Measurements from ENCODE around the gene NGB.

DNA sequence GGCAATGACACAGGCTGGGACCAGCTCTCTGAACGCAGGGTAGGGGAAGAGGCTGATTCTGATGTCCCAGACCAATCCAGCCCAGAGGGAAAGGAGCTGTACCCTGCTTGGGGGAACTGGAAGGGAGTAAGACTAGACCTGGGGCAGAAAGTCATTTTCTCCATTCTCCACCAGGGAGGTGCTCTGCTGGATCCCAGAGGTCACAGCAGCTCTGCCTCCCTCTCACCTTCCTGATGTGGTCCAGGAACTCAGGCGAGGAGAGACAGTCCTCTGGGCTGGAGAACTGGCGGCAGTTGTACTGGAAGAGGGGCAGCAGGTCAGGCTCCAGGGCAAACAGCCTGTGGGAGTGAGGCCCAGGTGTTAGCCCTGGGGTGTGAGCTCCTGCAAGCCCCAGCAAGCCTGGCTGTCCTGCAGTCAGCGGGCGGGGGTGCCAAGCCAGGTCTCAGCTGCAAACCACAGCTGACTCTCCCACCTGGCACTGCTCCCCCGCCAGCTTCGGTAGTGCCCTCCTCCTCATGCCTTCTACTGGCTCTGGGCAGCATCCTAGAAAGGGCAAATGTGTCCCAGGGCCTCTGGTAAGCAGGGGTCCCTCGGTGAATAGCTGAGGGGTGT is 1.9 kb downstream of the NGB start:
- TF ChIP-seq, protein P1, sequence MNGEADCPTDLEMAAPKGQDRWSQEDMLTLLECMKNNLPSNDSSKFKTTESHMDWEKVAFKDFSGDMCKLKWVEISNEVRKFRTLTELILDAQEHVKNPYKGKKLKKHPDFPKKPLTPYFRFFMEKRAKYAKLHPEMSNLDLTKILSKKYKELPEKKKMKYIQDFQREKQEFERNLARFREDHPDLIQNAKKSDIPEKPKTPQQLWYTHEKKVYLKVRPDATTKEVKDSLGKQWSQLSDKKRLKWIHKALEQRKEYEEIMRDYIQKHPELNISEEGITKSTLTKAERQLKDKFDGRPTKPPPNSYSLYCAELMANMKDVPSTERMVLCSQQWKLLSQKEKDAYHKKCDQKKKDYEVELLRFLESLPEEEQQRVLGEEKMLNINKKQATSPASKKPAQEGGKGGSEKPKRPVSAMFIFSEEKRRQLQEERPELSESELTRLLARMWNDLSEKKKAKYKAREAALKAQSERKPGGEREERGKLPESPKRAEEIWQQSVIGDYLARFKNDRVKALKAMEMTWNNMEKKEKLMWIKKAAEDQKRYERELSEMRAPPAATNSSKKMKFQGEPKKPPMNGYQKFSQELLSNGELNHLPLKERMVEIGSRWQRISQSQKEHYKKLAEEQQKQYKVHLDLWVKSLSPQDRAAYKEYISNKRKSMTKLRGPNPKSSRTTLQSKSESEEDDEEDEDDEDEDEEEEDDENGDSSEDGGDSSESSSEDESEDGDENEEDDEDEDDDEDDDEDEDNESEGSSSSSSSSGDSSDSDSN (IDR thresholded peaks at IDR 0.05; ENCODE audit: borderline replicate concordance in 1 of 2, low read depth in 2 of 2, low read length in 2 of 2) = no peak
- TF ChIP-seq, protein P2, sequence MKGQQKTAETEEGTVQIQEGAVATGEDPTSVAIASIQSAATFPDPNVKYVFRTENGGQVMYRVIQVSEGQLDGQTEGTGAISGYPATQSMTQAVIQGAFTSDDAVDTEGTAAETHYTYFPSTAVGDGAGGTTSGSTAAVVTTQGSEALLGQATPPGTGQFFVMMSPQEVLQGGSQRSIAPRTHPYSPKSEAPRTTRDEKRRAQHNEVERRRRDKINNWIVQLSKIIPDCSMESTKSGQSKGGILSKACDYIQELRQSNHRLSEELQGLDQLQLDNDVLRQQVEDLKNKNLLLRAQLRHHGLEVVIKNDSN (CRISPR knock-in tag; IDR thresholded peaks at IDR 0.05) = no peak
- TF ChIP-seq, protein P3, sequence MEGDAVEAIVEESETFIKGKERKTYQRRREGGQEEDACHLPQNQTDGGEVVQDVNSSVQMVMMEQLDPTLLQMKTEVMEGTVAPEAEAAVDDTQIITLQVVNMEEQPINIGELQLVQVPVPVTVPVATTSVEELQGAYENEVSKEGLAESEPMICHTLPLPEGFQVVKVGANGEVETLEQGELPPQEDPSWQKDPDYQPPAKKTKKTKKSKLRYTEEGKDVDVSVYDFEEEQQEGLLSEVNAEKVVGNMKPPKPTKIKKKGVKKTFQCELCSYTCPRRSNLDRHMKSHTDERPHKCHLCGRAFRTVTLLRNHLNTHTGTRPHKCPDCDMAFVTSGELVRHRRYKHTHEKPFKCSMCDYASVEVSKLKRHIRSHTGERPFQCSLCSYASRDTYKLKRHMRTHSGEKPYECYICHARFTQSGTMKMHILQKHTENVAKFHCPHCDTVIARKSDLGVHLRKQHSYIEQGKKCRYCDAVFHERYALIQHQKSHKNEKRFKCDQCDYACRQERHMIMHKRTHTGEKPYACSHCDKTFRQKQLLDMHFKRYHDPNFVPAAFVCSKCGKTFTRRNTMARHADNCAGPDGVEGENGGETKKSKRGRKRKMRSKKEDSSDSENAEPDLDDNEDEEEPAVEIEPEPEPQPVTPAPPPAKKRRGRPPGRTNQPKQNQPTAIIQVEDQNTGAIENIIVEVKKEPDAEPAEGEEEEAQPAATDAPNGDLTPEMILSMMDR (IDR thresholded peaks at IDR 0.05 in 2 of 3, conservative IDR thresholded peaks at IDR 0.05 in 1 of 3; ENCODE audit: insufficient read depth in 2 of 3, low read depth in 1 of 3, low read length in 3 of 3) = no peak
- no peak for TF ChIP-seq TAF1 (IDR thresholded peaks at IDR 0.05; ENCODE audit: control insufficient read depth, extremely low read depth, insufficient read depth, low read length, severe bottlenecking)
- no peak for TF ChIP-seq KLF16 (IDR thresholded peaks at IDR 0.05)
- TF ChIP-seq RFX5 (IDR thresholded peaks at IDR 0.05; ENCODE audit: low read depth, low read length) = no peak
